Left cardiac atrium (tissue), 4 donors: Measurements from ENCODE around the gene CIB2. TPM values are rescaled to one million over a fixed set of nuclear protein-coding genes. Genes with fewer than 3 reads are reported as not detected.
"Not testable (repeated sequence)": the region's sequence is repeated elsewhere in the genome, so short reads cannot be mapped to it uniquely, and the experiment has no call there.

Experiments used
- ATAC-seq, 2 donors: fragments of 200-7000 bp; cut with Tn5 transposase; one replicate each; pipeline ENCODE4 v1.9.1; 2020; ENCODE audit warnings: mild to moderate bottlenecking in 2 of 2, moderate library complexity in 2 of 2
- DNase-seq: peaks from one replicate; pipeline ENCODE4 v3.0.0-alpha.2; 2020
- intact Hi-C, 2 donors: fragments of 100-400 bp; cut with DNase I; formaldehyde crosslinking; loops; one replicate each; pipeline versions ENCODE4 v1.14.1 to v1.15.1; 2022 to 2023
- total RNA-seq, 2 donors: library from RNA; stranded (reverse); fragmentation: NEBNext Ultra II Directional; extraction: Animal tissue kit (Norgen Biotek cat#: 25700); gene quantifications; one replicate each; pipeline ENCODE4 v1.2.1, GENCODE V29; 2021
- donor health status: DM: no; HTN: yes; CAD: no.
- donor health status: DM: no; HTN: yes; CAD: no; lungs with severe emphysema.
- donor health status: DM: yes; HTN: yes; CAD: no.
- donor health status: Dilated cardiomyopathy.

The CIB2 gene
- total RNA-seq, 2 donors from 2014 or later, result 50.3 to 66.9 TPM

- DNase-seq, intact Hi-C loops, ATAC-seq: not testable (repeated sequence)
Measured at GRCh38 chr15:78151075-78151474, 19.8 kb upstream of the CIB2 start.

- intact Hi-C loops, result no loop called here
- DNase-seq (no peak), ATAC-seq (peak; percentile 1)
Measured at GRCh38 chr15:78149805-78150751, 18.8 kb upstream of the CIB2 start.

DNA sequence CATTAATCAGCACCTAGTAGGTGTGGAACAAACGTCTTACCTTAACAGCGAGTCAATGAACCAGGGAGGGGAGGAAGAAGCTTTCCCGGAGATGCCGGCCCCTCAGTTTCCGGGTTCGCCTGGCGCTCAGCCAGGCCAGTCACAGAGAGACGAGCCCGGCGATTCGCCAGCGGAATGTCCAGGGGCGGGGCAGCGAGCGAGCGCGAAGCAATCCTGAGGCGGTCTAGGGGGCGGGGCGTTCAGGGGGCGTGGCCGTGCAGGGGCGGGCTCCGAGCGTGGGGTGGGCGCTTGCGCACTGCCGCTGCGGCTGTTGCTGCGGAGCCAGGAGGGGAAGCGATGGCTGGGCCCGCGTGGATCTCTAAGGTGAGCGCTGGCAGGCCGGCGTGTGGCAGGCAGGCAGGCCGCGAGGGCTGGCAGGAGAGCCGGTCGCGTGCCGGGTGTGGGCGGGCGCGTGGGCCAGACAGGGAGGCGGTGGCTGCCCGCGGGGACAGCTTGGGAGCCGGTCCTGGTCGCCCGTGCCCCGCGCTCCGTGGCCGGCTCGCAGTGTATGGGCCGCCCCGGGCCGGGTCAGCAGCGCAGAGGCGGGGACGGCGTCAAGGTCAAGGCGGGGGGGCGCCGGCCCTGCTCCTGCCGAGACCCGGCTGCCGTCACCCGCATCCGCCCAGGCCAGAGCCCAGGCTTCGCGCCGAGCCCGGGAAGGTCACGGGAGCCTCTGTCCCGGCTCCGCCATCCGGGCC lies 18.0 kb upstream of the CIB2 start, which contains the start of gene IDH3A:
Gene IDH3A, plus strand, starts transcription at position 295 of the 737 bp plus-strand sequence. Its CDS starts 42 bp downstream, at position 337.
- ATAC-seq (peak; percentile 98 to 99), DNase-seq (peak; percentile 100)
- intact Hi-C loops, result no loop called here

GRCh38 chr15:78148392-78149067 lies 17.3 kb upstream of the CIB2 start:
- ATAC-seq (peak in 1 of 2 donors; percentile 1), DNase-seq (no peak)
- intact Hi-C loops, result no loop called here

GRCh38 chr15:78147566-78147965 lies 16.3 kb upstream of the CIB2 start:
- ATAC-seq, result peak in 1 of 2 donors; percentile 22
- intact Hi-C loops, result no loop called here

GRCh38 chr15:78146425-78147154 lies 15.3 kb upstream of the CIB2 start:
- ATAC-seq (no peak), DNase-seq (no peak)
- intact Hi-C loops, result no loop called here

More at GRCh38 chr15:78147566-78147965, 16.3 kb upstream of the CIB2 start:
- DNase-seq, result peak; percentile 51

DNA sequence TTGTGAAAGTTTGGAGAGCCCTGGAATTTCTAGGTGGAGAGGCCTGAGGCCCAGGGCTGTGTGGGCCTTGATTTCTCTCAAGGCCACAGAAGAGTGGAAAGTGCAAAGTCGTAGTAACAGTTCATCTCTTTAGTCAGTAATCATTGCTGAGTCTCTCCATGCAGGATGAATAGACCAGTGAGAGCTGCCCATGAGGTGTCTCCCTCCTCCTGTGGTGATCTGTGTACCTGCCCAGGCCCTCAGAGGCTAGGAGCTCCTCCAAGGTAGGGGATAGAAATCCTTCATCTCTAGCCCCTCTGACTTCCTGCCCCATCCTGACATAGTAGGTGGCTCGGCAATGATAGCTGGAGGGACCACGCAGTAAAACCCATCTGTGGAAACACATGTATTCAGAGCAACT lies 11.1 kb upstream of the CIB2 start:
- DNase-seq (no peak), ATAC-seq (no peak)
- intact Hi-C loops, result no loop called here

DNA sequence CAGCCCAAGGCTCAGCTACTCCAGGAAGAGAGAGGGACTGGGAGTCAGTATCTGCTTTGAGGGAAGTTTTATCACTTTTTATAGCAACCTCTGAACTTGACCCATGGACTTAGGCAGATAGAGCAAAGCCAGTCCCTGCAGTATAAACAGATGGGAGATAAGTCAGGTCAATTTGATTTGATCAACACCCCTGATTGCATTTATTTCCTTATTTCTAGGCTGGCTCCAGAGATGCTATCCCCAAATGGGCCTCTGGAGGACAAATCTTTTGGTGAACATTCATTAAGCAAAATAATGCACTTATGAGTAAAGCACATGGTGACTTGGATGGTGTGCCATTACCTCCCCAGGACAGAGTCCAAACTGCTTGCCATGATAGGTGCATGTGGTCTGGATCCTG lies 9.0 kb upstream of the CIB2 start:
- DNase-seq (no peak), ATAC-seq (no peak)
- intact Hi-C loops, result no loop called here

DNA sequence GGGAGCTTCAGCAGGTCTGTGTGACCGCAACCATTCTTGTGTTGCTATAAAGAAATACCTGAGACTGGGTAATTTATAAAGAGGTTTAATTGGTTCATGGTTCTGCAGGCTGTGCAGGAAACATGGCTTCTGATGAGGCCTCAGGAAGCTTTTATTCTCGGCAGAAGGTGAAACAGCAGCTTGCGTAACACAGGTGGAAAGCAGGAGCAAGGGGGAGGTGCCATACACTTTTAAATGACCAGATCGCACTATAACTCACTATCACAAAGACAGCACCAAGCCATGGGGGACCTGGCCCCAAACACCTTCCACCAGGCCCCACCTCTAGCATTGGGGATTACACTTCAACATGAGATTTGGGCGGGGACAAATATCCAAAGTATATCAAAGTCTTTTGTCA lies 8.3 kb upstream of the CIB2 start:
- DNase-seq, result no peak
- intact Hi-C loops, result no loop called here

GRCh38 chr15:78133801-78134200 lies 2.6 kb upstream of the CIB2 start:
- intact Hi-C loops, result no loop called here
- DNase-seq (no peak), ATAC-seq (no peak)

More for the DNA sequence above, 8.3 kb upstream of the CIB2 start:
- ATAC-seq, result no peak

GRCh38 chr15:78130466-78131294 lies 565 bp downstream of the CIB2 start:
- DNase-seq (no peak), ATAC-seq (no peak)
- intact Hi-C loops, result no loop called here

DNA sequence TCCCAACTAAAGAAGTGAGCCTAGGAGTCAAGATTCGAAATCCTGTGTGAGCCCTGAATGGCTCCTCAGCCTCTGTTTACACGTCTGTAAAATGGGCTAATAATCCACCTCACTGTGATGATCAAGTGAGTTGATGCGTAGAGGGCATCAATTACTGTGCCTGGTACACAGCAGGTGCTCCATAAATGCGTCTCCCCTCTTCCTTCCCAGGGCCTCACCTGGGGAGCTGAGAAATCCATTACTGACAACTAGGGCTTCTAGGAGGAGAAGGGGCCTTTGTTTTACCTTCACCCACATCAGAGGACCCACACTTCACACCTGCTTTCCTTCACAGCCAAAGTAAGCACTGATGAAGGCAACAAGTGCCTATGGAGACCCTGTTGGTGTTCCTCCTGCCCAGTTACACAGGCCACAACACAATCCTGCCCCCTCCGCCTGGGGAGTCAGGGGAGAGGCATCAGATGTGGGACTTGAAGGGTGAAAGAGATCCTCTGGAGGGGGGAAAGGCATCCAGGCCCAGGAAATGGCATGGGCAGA lies 1.4 kb downstream of the CIB2 start:
- DNase-seq, result no peak
- intact Hi-C loops, result no loop called here

DNA sequence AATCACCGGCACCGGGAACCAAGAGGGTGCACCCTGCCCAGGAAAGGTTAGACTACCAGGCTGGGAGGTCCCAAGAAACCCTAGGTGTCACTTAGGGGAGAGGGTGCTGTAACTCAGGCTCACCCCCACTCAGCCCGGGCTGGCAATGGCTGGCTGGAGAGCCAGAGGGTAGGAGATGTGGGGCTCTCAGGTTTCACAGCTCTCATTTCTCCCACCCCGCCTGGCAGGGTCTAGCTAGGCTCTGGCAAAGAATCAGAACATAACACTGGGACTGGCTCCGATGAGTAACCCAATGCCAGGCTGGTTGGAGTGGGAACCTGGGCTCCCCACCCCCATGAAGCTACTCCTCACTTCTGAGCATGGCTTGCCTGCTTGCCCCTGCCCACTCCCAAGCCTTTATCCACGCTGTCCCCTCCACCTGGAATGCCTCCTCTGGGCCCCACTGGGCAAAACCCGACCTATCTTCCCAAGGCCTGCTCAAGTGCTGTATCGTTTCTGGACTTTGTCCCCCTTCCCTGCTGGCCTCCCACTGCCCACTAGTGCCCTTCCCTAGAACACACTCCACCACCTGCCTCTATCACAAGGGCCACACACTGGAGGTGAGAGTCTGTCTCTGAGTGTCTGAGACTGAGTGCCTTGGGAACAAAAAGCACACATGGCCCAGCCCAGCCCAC lies 2.0 kb downstream of the CIB2 start:
- intact Hi-C loops, result no loop called here
- ATAC-seq, result peak; percentile 38 to 44

More for the DNA sequence above, 1.4 kb downstream of the CIB2 start:
- ATAC-seq, result no peak

GRCh38 chr15:78127882-78128281 lies 3.4 kb downstream of the CIB2 start:
- no peak for ATAC-seq
- DNase-seq, result no peak
- intact Hi-C loops, result no loop called here

More for the DNA sequence above, 2.0 kb downstream of the CIB2 start:
- peak; percentile 39 for DNase-seq

DNA sequence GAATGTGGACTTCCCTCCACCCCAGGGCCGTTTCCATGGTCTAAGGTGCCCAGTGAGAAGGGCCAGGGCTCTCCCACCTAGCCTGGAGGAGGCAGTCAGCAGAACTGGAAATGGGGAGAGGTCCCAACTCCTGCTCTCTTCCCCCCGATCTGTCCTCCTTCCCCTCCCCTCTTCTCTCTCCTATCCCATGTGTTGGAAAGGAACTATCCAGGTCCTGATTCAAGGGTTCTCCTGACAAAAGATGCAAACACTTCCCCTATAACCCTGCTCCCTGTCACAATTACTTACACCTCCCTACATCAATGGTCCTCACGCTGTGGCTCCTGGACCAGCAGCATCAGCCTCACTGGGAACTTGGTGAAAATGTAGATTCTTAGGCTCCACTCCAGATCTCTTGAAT lies 6.0 kb downstream of the CIB2 start:
- no peak for DNase-seq
- no peak for ATAC-seq
- intact Hi-C loops, result no loop called here

- intact Hi-C loops, result no loop called here
- DNase-seq (no peak), ATAC-seq (peak; percentile 24 to 41)
Measured at GRCh38 chr15:78120523-78120922, 10.7 kb downstream of the CIB2 start.

DNA sequence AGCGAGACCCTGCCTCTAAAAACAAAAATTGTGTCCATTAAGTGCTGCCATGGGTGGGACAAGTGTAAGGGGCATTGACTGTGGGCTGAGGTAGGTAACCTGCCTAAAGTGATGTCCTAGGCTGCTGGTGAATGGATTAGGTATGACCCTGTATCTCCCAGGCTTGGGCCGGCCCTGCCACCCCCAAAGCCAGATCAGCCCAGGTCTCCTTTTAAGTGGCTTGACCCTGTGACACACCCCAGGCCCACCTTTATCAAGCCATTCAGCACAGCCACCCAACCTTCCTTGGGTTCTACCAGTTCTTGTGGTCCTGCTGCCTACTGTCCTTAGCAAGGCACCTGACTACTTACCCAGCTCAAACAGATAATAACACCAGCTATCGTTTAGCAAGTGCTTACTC lies 18.7 kb downstream of the CIB2 start:
- no peak for ATAC-seq
- intact Hi-C loops, result loop anchor here (2.0 to 10.0 kb wide), 5 partner anchors 80 to 312 kb away; no protein-coding TSS in a partner anchor
- no peak for DNase-seq
